Astrocyte of the hippocampus (primary cell): Measurements from ENCODE around the gene TNF.

Experiments used
- DNase-seq: peaks from one replicate; pipeline ENCODE4 v3.0.0; 2011; ENCODE audit warnings: low read depth, low spot score

Gene TNF

GRCh38 chr6:31575335-31575901 is at the start of gene TNF:
TNF (plus strand) TSS chr6:31575565; CDS start chr6:31575742, 177 bp downstream.
- no peak for DNase-seq

GRCh38 chr6:31525932-31526591 is 49.3 kb upstream of the TNF start:
- peak; percentile 15 for DNase-seq

GRCh38 chr6:31528307-31528777 is 47.0 kb upstream of the TNF start:
- DNase-seq = no peak

GRCh38 chr6:31528821-31529328 is 46.5 kb upstream of the TNF start, which contains the start of gene MCCD1:
MCCD1 (plus strand) TSS chr6:31528962; CDS start chr6:31529015, 53 bp downstream.
- no peak for DNase-seq

GRCh38 chr6:31529329-31530150 is 45.8 kb upstream of the TNF start:
- DNase-seq = peak; percentile 26

- DNase-seq = no peak
These were observed 44.7 kb upstream of the TNF start for GRCh38 chr6:31530659-31531058.

GRCh38 chr6:31531162-31531561 is 44.2 kb upstream of the TNF start:
- no peak for DNase-seq

- no peak for DNase-seq
These were observed 43.4 kb upstream of the TNF start for GRCh38 chr6:31531771-31532643.

- no peak for DNase-seq
These were observed 42.5 kb upstream of the TNF start for GRCh38 chr6:31532644-31533454.

GRCh38 chr6:31533455-31533841 is 41.9 kb upstream of the TNF start:
- no peak for DNase-seq

- no peak for DNase-seq
These were observed 41.4 kb upstream of the TNF start for GRCh38 chr6:31534011-31534410.

GRCh38 chr6:31534521-31535040 is 40.8 kb upstream of the TNF start:
- no peak for DNase-seq

GRCh38 chr6:31535538-31536324 is 39.6 kb upstream of the TNF start:
- DNase-seq = no peak

GRCh38 chr6:31538805-31539400 is 36.5 kb upstream of the TNF start:
- DNase-seq = no peak

- no peak for DNase-seq
These were observed 34.7 kb upstream of the TNF start for GRCh38 chr6:31540640-31541039.

- peak; percentile 57 for DNase-seq
These were observed 34.2 kb upstream of the TNF start for GRCh38 chr6:31541059-31541657.

GRCh38 chr6:31541658-31542521 is 33.5 kb upstream of the TNF start, which contains the start of gene DDX39B:
DDX39B (minus strand) TSS chr6:31542003; CDS start chr6:31540532, 1,471 bp downstream.
- peak; percentile 98 for DNase-seq
